ENCODE measurements around the gene KMT2D.

KMT2D gene

DNA sequence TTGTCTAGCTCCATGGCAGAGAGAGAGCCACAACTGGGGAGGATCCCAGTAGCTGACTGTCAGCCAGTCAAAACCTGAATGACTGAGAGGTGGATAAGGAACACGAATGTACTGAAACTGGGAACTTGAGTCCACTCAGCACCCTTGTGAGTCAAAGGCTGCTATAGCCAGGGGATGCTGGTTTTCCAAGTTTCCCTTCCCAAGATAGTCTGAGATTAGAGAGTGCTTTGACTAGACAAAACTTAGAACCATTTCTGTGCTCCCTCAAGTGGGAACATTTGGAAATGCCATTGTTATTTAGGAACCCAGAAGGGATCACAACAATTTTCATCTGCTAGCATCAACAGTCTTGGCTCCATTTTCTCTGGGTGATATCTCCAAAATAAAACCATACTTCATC is 46.0 kb downstream of the KMT2D start:
- no peak overlapping the region for H3K4me3 ChIP-seq (replicated peaks in 1 of 2; ENCODE audit: low read depth in 2 of 2, low read length in 2 of 2)
- TF ChIP-seq, protein P1, sequence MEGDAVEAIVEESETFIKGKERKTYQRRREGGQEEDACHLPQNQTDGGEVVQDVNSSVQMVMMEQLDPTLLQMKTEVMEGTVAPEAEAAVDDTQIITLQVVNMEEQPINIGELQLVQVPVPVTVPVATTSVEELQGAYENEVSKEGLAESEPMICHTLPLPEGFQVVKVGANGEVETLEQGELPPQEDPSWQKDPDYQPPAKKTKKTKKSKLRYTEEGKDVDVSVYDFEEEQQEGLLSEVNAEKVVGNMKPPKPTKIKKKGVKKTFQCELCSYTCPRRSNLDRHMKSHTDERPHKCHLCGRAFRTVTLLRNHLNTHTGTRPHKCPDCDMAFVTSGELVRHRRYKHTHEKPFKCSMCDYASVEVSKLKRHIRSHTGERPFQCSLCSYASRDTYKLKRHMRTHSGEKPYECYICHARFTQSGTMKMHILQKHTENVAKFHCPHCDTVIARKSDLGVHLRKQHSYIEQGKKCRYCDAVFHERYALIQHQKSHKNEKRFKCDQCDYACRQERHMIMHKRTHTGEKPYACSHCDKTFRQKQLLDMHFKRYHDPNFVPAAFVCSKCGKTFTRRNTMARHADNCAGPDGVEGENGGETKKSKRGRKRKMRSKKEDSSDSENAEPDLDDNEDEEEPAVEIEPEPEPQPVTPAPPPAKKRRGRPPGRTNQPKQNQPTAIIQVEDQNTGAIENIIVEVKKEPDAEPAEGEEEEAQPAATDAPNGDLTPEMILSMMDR (IDR thresholded peaks at IDR 0.05; ENCODE audit: low read depth, low read length) = peak; percentile 19
- peak; percentile 45 to 64 for DNase-seq (ENCODE audit: low read depth in 2 of 2)

DNA sequence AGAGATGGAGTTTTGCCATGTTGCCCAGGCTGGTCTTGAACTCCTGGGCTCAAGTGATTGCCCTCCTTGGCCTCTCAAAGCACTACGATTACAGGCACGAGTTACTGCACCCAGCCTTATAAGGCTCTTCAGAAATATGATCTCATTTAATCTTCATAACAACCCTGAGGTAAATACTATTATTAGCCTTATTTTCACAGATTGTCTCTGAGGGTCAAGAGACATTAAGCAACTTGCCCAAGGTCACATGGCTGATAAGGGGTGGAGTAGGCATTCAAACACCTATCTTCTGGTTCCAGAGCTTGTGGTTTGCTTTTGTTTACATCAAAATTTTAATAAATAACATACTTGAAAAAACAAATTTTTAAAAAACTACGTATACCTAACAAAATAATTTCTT is 47.2 kb downstream of the KMT2D start:
- TF ChIP-seq, protein P1 (IDR thresholded peaks at IDR 0.05; ENCODE audit: low read depth, low read length) = no peak

DNA sequence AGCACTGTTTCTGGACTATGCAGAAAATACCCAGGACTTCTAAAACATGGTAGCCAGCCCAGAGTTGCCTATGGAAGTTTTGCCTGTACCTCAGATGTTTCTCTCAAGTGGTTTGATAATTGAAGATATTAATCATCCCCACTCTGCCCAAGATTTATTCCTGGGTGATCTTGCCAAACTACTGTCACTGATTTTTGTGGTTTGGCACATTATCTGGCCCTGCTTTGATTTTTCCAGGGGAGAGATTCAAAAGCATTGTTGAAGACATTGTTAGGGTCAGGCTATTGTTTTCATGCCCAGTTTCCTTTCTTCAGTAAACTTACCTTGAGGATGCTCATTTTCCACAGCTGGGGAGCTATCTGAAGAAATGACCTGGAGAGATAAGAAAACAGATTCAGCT is 47.9 kb downstream of the KMT2D start:
- TF ChIP-seq, protein P1 (IDR thresholded peaks at IDR 0.05; ENCODE audit: low read depth, low read length) = no peak
- no peak for DNase-seq (ENCODE audit: low read depth in 2 of 2)
- H3K4me3 ChIP-seq (replicated peaks in 1 of 2; ENCODE audit: low read depth in 2 of 2, low read length in 2 of 2) = no peak overlapping the region

More for the DNA sequence above, 47.2 kb downstream of the KMT2D start:
- H3K4me3 ChIP-seq (replicated peaks in 1 of 2; ENCODE audit: low read depth in 2 of 2, low read length in 2 of 2) = no peak overlapping the region
- no peak for DNase-seq (ENCODE audit: low read depth in 2 of 2)
